Activated CD4-positive, alpha-beta T cell treated with anti-CD3 and anti-CD28 coated beads, Interleukin-2, amount 50 U/mL, for 1 hour (primary cell): ENCODE data around the gene GCAT.

ENCODE experiments used
- DNase-seq: peaks from one replicate; pipeline ENCODE4 v3.0.0-alpha.2; 2020

The GCAT gene

DNA sequence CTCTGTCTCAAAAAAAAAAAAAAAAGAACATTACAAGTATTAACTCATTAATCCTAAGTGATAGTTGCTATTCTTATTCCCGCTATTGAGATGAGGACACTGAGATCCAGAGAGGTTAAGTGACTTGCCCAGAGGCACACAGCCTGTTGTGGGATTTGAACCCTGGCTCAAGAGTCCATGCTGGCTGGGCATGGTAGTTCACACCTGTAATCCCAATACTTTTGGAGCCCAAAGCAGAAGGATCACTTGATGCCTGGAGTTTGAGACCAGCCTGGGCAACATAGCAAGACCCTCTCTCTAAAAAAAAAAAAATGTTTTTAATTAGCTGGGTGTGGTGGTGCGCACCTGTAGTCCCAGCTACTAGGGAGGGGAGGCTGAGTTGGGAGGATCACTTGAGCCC, 4.1 kb downstream of the GCAT start:
- DNase-seq, result no peak

DNA sequence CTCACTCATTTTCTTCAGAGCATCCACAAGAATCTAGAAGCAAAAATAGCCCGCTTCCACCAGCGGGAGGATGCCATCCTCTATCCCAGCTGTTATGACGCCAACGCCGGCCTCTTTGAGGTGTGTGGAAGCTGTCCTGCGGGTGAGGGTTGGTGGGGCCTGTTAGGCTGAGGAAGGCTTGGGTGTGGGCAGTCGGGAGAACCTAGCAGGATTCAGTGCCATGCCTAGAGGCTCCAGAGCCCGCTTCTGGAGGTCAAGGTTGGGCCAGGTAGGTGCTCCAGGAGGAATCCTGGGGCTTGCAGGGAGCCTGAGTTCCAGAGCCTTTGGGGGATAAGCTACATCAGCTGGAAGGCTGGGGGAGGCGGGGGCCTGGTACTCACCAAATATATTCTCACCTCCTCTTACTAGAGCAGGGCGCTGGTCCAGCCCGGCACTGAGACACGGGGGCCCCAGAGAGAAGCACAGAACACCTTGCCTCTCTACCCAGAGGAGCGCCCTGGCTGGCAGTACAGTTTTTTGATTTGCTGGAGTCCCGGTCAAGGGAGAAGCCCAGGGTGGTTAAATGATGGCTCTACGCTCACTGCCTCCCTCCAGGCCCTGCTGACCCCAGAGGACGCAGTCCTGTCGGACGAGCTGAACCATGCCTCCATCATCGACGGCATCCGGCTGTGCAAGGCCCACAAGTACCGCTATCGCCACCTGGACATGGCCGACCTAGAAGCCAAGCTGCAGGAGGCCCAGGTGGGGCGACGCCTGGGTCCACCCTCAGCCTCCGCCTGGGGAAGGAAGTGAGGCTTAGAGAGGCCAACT, 5.3 kb downstream of the GCAT start:
- DNase-seq, result no peak

GRCh38 chr22:37815593-37815992, 7.9 kb downstream of the GCAT start:
- DNase-seq, result no peak

- DNase-seq, result no peak
Measured at GRCh38 chr22:37816543-37817180, 8.9 kb downstream of the GCAT start.

GRCh38 chr22:37817705-37818408, 10.1 kb downstream of the GCAT start:
- DNase-seq, result peak; percentile 81

DNA sequence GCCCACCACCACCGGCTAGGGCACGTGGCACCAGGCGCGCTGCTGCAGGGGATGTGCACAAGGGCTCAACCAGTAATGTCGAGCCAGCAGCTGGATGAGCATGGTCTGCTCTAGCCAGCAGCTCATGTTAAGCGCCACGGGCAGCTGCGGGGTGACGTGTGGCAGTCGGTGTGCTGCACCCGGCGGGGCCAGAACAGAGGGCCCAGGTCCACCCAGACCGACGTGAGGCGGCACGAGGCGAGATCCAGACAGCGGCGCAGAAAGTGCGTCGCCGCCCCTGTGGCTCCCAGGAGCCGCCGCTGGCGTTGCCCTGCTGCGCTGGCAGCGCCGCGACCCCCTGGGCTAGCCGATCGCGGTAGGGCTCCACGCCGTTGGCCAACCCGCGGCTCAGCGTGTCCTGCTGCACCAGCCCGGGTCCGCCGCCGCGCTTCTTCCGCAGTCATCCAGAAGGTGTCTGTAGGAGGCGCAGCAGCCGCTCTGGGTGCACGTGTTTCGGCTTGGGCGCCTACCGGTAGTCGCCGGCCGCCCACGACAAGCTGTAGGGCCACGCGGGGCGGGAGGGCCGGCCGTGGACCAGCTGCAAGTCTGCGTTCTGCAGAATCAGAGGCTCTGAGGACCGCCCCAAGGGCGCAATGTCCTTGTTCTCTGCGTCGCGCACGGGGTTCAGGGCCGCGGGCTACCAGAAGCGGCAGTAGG, 10.8 kb downstream of the GCAT start:
- peak; percentile 69 for DNase-seq

DNA sequence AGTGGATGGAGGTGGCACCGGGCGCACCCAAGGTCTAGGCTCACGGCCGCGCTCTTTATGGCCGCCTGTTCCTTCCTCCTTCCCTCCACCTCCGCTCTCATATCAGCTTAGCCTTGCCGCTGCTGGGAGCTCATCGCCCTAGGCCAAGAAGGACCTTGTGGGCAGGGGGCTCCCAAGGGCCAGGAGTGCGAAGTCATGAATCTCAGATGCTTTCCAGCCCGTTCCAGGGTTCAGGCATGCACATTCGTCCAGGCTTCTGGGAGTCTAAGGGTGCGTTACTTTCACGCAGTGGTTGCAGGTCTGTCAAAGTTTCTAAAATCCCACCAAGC, 11.3 kb downstream of the GCAT start:
- no peak for DNase-seq

DNA sequence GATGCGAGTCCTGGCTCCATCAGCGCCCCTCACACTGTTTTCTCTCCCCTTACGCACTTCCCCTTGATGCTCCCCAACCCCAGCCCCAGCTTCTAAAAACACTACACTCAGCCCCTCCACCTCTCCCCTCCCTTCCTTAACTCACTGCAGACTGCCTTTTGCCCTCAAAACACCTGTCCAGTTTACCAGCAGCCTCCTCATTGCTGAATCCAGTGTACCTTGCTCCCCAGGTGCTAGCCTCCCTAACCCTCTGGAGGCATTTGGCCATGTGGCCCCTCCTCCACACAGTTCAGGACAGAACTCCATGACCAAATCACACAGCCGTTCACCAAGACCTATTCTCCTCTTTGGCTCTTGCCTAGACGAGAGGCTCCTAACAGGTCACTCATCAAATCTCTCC, 12.6 kb downstream of the GCAT start:
- DNase-seq, result no peak

DNA sequence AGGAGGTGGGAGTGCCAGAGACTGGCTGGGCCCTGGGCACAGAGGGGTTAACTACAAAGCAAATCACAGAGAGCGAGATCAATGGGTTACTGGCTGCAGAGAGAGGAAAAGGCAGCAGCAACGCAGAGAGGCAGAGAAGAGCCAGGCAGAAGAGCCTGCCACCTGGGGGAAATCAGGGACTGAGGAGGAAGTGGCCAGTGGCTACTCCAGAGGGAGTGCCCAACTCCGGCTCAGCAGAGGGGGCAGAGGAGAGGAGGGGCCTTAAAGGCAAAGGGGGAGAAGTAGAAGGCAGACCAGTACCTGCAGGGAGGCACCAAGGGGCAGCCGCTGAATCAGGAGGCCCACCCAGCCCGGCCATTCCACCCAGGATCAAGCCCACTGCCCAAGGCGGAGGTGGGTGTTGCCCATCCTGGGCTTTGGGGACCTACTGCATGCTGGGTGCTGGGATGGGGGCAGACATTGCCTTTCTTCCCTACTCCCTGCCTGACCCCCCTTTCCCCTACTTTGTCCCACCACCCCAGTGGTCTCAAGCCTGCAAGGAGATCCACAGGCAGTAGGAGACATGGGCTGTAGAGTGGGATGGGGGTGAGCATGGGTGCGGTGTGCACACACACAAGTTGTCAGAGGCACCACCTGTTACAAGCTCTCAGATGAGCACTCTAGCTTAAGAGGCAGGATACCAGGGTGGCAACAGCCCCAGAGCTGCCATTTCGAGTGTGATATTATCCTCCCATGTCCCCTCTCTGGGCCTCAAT, 14.5 kb downstream of the GCAT start:
- no peak for DNase-seq

GRCh38 chr22:37823134-37823985, 15.6 kb downstream of the GCAT start, which contains the start of gene GALR3:
Gene GALR3 (plus strand): TSS chr22:37823382. CDS start chr22:37823407, 25 bp downstream.
- DNase-seq, result no peak

GRCh38 chr22:37824674-37825641, 17.2 kb downstream of the GCAT start:
- no peak for DNase-seq

DNA sequence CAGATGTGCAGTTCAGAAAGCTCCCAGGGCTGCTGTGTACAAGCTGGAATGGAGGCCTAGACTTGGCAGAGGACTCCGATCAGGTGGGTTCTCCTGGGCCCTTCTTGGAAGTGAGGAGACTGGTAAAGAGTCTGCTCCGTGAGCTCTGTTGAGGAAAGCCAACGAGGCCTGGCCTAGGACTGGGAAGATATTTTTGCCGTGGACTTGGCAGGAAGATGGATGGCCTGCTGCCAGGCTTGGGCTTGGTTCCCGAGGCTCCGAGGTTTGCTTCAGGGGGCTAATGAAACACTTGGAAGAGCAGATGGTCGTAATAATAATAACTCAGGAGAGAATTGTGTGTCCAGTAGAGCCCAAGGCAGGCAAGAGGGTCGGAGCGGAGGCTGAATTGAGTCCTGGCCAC, 19.3 kb downstream of the GCAT start:
- no peak for DNase-seq

DNA sequence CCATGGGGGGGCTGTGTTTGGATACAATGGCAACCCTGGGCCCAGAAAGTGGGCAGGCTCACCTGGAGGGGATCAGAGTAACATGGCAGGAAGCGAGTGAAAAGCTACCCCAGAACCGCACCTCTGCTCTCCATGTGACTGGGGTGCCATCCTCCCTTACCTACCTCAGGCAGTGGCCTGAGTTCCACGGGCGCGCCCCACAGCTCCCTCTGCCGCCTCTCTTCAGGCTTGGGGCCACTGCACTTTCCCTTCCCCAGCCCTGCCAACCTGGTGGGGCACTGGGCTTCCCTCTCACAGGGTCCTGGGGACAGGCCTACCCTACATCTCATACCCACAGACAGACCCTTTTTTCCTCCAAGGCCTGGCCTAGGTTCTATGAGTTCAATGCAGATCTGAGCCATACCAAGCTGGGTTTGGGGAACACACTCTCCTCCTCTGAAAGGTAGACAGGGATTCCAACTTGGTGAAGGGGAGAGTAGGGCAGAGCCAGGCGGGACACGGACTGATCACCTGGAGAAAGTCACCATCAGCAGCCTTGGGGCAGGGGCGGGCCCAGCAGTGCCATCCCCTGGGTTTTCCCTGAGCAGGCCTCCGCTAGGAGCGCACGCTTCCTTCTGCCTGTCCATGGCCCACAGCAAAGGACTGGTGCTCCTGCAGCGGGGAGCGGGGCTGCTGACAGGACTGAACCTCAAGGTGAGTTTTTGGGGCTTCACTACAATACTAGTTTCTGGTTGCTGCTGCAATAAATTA, 22.5 kb downstream of the GCAT start:
- DNase-seq, result no peak

DNA sequence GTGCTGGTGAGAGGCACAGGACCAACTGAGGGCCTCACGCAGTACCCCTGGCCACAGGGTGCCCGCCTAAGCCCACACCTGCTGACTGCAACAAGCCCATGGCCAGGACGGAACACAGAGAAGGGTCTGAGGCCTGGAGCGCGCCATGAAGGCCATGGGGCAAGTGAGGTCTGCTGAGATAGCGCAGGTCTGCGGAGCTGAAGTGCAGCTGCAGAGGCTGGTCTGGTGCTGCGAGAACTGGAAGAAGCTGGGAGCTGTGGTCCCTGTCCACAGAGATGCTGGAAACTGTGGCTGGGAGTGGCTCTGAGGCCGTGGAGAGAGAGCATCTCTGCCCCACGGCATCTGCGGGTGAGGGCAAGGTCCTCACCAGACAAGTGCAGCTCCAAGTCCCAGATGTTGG, 23.7 kb downstream of the GCAT start:
- DNase-seq, result no peak

DNA sequence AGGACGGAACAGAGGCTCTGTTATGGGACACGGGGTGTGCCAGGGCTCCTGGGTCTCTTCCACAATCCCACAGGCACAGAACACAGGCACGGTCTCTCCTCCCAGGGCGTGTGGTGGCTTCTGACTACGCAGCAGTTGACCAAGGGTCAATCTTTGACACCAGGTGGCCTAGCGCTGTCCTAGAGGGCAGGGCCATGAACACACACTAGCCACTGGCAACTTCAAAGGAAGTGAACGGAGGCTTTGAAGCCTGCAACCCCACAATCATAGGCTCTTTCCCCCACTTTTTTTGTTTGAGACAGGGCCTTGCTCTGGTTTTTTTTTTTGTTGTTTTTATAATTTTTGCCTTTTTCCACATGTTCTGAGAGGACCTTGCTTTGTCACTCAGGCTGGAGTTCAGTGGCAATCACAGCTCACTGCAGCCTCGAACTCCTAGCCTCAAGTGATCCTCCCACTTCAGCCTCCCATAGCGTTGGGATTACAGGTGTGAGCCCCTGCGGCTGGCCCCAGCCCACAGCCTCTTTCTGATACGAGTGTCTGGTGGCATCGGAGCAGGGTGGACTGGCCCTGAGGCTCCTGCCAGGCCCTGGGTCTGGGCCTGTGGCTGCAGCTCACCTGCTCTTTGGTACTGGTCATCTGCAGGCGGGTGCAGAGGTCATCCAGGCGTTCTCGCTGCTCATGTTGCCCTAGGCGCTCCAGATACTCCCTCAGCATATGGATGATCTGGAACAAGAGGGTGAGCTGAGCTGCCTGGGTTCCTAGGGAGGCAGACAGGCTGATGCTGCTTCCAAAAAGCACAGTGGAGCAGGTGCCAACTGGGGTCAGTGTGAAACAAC, 24.5 kb downstream of the GCAT start:
- no peak for DNase-seq

DNA sequence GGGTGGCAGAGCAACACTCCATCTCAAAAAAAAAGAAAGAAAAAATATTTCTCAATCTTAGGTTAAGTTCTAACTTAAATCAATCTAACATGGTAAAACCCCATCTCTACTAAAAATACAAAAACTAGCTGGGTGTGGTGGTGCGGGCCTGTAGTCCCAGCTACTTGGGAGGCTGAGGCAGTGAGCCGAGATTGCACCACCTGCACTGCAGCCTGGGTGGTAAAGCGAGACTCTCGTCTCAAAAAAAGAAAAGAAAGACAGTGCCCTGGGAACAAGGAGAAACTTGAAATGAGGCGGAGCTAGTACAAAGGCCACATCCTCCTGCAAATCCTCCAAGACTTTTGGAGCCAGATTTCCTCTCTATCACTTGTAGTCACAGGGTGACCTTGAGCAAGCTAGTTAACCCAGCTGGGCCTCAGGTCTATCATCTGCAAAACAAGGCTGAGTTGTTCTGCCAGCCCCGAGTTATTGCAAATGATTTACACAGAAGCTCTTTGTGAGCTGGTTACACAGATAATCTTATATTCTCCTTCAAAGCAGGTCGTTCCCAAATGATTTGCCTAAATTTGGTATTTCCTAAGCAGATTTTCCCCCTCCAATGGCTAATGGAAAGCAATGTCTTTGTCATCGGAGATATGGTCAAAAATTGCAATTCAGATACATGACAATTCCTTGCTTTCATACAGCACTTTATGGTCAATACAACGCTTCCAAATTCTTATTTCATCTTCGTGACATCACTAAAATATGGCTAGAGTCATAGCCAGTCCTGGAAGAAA, 34.5 kb downstream of the GCAT start:
- DNase-seq, result no peak

DNA sequence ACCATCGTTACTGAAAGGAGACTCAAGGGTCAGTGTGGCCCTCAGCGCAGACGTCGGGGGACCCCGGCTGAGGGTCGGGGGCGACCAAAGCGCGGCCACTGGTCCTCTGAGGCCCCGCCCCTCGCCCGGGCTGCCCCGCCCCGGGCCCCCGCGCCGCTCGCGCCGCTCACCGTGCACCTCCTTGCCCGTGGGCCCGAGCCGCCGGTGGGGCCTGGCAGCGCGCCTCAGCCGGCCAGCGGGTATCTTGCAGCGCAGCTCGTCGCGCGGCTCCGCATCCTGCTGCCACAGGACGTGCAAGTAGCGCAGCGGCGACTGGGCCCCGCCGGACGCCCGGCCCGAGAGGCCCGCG, 36.0 kb downstream of the GCAT start:
- DNase-seq, result peak; percentile 33

DNA sequence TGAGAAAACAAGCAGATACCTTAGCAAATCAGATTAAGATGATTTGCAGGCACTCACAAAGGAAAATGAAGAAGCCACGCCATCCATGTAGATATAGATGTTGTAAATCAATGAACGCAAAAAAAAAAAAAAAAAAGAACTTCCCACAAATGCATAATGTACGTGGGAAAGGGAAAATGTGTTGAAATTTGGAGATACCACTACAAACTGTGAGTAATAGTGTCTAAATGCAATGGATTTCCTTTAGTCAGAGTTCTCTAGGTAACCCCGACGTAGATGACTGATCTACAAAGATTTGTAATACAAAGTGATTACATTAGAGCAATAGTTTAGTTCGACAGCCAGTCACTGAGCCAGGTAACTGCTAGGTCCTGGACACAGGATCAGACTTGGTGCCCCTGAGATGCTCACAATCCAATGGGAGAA, 37.2 kb downstream of the GCAT start:
- no peak for DNase-seq
